Muscle layer of colon (tissue), 2 donors: ENCODE data around the gene TMEM40.

ENCODE experiments used
- H3K27ac ChIP-seq: one replicate; pipeline ENCODE4 v1.7.0; 2013; ENCODE audit warnings: low read depth, mild to moderate bottlenecking, low read length, moderate library complexity
- H3K27me3 ChIP-seq, 2 donors: one replicate each; pipeline ENCODE4 v1.7.0; 2013; ENCODE audit warnings: low read length in 2 of 2, mild to moderate bottlenecking in 2 of 2; ENCODE audit not compliant: insufficient read depth in 2 of 2, control insufficient read depth in 1 of 2
- H3K36me3 ChIP-seq: one replicate; pipeline ENCODE4 v1.7.0; 2013; ENCODE audit warnings: mild to moderate bottlenecking, low read length; ENCODE audit not compliant: insufficient read depth
- H3K4me1 ChIP-seq: one replicate; pipeline ENCODE4 v1.7.0; 2013; ENCODE audit warnings: mild to moderate bottlenecking, low read length; ENCODE audit not compliant: insufficient read depth
- H3K4me3 ChIP-seq, 2 donors: one replicate each; pipeline ENCODE4 v1.7.0; 2013; ENCODE audit warnings: low read length in 2 of 2, low read depth in 1 of 2, mild to moderate bottlenecking in 1 of 2, moderate library complexity in 1 of 2
- H3K9ac ChIP-seq: one replicate; pipeline ENCODE4 v1.7.0; 2013; ENCODE audit warnings: low read length
- H3K9me3 ChIP-seq: one replicate; pipeline ENCODE4 v1.7.0; 2013; ENCODE audit warnings: mild to moderate bottlenecking, low read length
- donor health status: abdominal sarcoma.
- donor health status: Adenocarcinoma of cecum.

TMEM40 gene

DNA sequence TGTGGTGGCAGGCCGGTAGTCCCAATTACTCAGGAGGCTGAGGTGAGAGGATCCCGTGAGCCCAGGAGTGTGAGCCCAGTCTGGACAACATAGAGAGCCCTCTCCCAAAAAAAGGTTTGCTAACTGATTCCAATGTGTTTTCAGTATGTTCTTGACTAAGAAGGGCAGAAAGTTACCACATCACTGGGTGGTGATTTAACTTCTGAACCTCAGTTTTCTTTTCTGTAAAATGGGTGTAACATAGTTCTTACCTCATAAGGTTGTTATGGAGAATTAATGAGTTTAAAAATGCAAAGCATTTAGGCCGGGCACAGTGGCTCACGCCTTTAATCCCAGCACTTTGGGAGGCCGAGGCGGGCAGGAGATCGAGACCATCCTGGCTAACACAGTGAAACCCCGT is 66.6 kb downstream of the TMEM40 start:
- Histone ChIP-seq H3K36me3 (no peaks in the 10 kb centered on the region), H3K4me3 (no peak overlapping the region), H3K27ac (no peak overlapping the region), H3K9ac (no peak overlapping the region), H3K9me3 (no peaks in the 10 kb centered on the region), H3K27me3 (no peaks in the 10 kb centered on the region), H3K4me1 (no peaks in the 10 kb centered on the region)

- Histone ChIP-seq H3K4me3 (no peak overlapping the region), H3K27me3 (no peaks in the 10 kb centered on the region), H3K36me3 (no peaks in the 10 kb centered on the region), H3K4me1 (no peaks in the 10 kb centered on the region), H3K27ac (no peak overlapping the region), H3K9me3 (no peaks in the 10 kb centered on the region), H3K9ac (no peak overlapping the region)
Observed at GRCh38 chr3:12689997-12690711, 68.9 kb downstream of the TMEM40 start.

GRCh38 chr3:12687948-12688347 is 71.1 kb downstream of the TMEM40 start:
- Histone ChIP-seq H3K27ac (no peak overlapping the region), H3K4me3 (no peak overlapping the region), H3K27me3 (no peaks in the 10 kb centered on the region), H3K4me1 (no peaks in the 10 kb centered on the region), H3K36me3 (no peaks in the 10 kb centered on the region), H3K9ac (no peak overlapping the region), H3K9me3 (no peaks in the 10 kb centered on the region)

DNA sequence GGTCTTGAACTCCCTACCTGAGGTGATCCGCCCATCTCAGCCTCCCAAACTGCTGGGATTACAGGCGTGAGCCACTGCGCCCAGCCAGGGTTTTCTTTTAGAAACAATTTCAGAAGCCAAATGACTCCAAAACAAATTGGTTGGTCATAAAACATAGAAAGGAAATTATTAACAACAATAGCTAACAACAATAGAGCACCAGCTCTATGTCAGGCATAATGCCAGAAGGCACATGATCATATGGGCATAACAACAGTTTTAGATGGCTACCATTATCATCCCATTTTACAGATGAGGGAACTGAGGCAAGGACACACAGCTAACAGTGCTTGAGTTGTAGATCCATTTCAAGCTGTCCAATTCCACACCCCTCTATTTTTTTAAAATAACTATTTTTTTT is 73.0 kb downstream of the TMEM40 start:
- H3K4me3 ChIP-seq: no peak overlapping the region
- H3K27me3 ChIP-seq: no peaks in the 10 kb centered on the region
- no peaks in the 10 kb centered on the region for H3K36me3 ChIP-seq
- H3K27ac ChIP-seq: no peak overlapping the region
- no peaks in the 10 kb centered on the region for H3K4me1 ChIP-seq
- no peaks in the 10 kb centered on the region for H3K9me3 ChIP-seq
- H3K9ac ChIP-seq: no peak overlapping the region
